IMR-90 (cell line): ENCODE measurements around the gene AKAP4. TPM values are rescaled to one million over a fixed set of nuclear protein-coding genes. Genes with fewer than 3 reads are reported as not detected.
A peak's percentile ranks its signal among the peaks of the same experiment; 100 is the strongest.

ENCODE experiments used
- ATAC-seq: fragments of 200-7000 bp; cut with Tn5 transposase; 2 replicates; pipeline ENCODE4 v1.9.1; 2020; ENCODE audit warnings: low read depth, mild to moderate bottlenecking, moderate library complexity
- BruUV-seq: library from RNA; stranded (reverse); fragments of 400-500 nt; replicated peaks from 2 replicates; lab custom pipeline; 2021; lab: Mats Ljungman, UMichigan
- CTCF ChIA-PET: fragments of 300-600 bp; formaldehyde crosslinking; extraction: SDS; loops from one replicate; lab custom pipeline; 2021; ENCODE audit warnings: antibody characterized with exemption; lab: Yijun Ruan, JAX
- POLR2A ChIA-PET: fragments of 300-600 bp; sonication (Branson Sonifier 250); formaldehyde crosslinking; loops from one replicate; lab custom pipeline; 2022; ENCODE audit warnings: antibody characterized with exemption; ENCODE audit not compliant: unreplicated experiment; lab: Charles Lee
- DNase-seq: peaks from one replicate; pipeline ENCODE4 v3.0.0; 2013
- H2AFZ ChIP-seq: replicated peaks from 2 replicates; pipeline ENCODE3; 2013; ENCODE audit warnings: low read length, mild to moderate bottlenecking; ENCODE audit not compliant: poor library complexity
- H2AK5ac ChIP-seq: 2 replicates; pipeline ENCODE4 v1.6.1; 2013; ENCODE audit warnings: low read depth, low read length, inconsistent platforms
- H2AK9ac ChIP-seq: replicated peaks from 2 replicates; pipeline ENCODE3; 2013; ENCODE audit warnings: mild to moderate bottlenecking, low read depth, low read length, moderate library complexity; ENCODE audit not compliant: poor library complexity
- H2BK120ac ChIP-seq: 2 replicates; pipeline ENCODE4 v1.6.1; 2013; ENCODE audit warnings: low read depth, low read length, inconsistent platforms
- H2BK15ac ChIP-seq: 3 replicates; pipeline ENCODE4 v1.6.1; 2013; ENCODE audit warnings: low read depth, low read length, inconsistent platforms
- H2BK20ac ChIP-seq: 2 replicates; pipeline ENCODE4 v1.6.1; 2013; ENCODE audit warnings: low read depth, mild to moderate bottlenecking, inconsistent platforms, low read length, moderate library complexity
- H2BK5ac ChIP-seq: 2 replicates; pipeline ENCODE4 v1.6.1; 2013; ENCODE audit warnings: mild to moderate bottlenecking, low read depth, low read length, inconsistent platforms; ENCODE audit not compliant: poor library complexity, severe bottlenecking
- H3K14ac ChIP-seq: replicated peaks from 2 replicates; pipeline ENCODE4 v1.6.1; 2013; ENCODE audit warnings: low read depth, low read length, inconsistent platforms
- H3K18ac ChIP-seq: 2 replicates; pipeline ENCODE4 v1.6.1; 2013; ENCODE audit warnings: low read depth, low read length, control low read depth
- H3K23ac ChIP-seq: 2 replicates; pipeline ENCODE4 v1.6.1; 2013; ENCODE audit warnings: low read depth, low read length, inconsistent platforms
- H3K27ac ChIP-seq: 2 replicates; pipeline ENCODE4 v1.5.1; 2013; ENCODE audit warnings: mild to moderate bottlenecking, control low read depth, low read length; ENCODE audit not compliant: insufficient read depth
- H3K27me3 ChIP-seq: 2 replicates; pipeline ENCODE4 v1.6.1; 2013; ENCODE audit warnings: low read length; ENCODE audit not compliant: control insufficient read depth, insufficient read depth
- H3K36me3 ChIP-seq: 2 replicates; pipeline ENCODE4 v1.6.1; 2013; ENCODE audit warnings: low read length, mixed read lengths; ENCODE audit not compliant: control insufficient read depth, insufficient read depth
- H3K4ac ChIP-seq: 2 replicates; pipeline ENCODE4 v1.6.1; 2013; ENCODE audit warnings: low read depth, low read length, inconsistent platforms
- H3K4me1 ChIP-seq: 2 replicates; pipeline ENCODE4 v1.6.1; 2013; ENCODE audit warnings: low read length, mixed read lengths; ENCODE audit not compliant: control insufficient read depth, insufficient read depth
- H3K4me2 ChIP-seq: 2 replicates; pipeline ENCODE4 v1.6.1; 2013; ENCODE audit warnings: low read depth, mild to moderate bottlenecking, control low read depth, low read length, moderate library complexity
- H3K4me3 ChIP-seq: 2 replicates; pipeline ENCODE4 v1.5.1; 2013; ENCODE audit warnings: low read depth, mild to moderate bottlenecking, control low read depth, low read length, moderate library complexity; ENCODE audit not compliant: insufficient read depth
- H3K56ac ChIP-seq: 2 replicates; pipeline ENCODE4 v1.6.1; 2013; ENCODE audit warnings: low read length, inconsistent platforms; ENCODE audit not compliant: insufficient read depth; ENCODE audit errors: extremely low read depth
- H3K79me1 ChIP-seq, 2 experiments: 2 replicates each; pipeline ENCODE4 v1.6.1; 2013; ENCODE audit warnings: low read length in 2 of 2, inconsistent platforms in 1 of 2, low read depth in 1 of 2
- H3K9ac ChIP-seq: 2 replicates; pipeline ENCODE4 v1.6.1; 2013; ENCODE audit warnings: low read depth, low read length, control low read depth
- H3K9me1 ChIP-seq: 2 replicates; pipeline ENCODE4 v1.6.1; 2013; ENCODE audit warnings: low read length, inconsistent platforms; ENCODE audit not compliant: insufficient read depth
- H3K9me3 ChIP-seq: 2 replicates; pipeline ENCODE4 v1.6.1; 2013; ENCODE audit warnings: low read length; ENCODE audit not compliant: control insufficient read depth, insufficient read depth
- H4K20me1 ChIP-seq: 2 replicates; pipeline ENCODE4 v1.6.1; 2013; ENCODE audit warnings: low read length, inconsistent platforms; ENCODE audit not compliant: insufficient read depth
- H4K5ac ChIP-seq: 2 replicates; pipeline ENCODE4 v1.6.1; 2013; ENCODE audit warnings: mild to moderate bottlenecking, low read depth, low read length, control low read depth
- H4K8ac ChIP-seq, 2 experiments: 2 replicates each; pipeline ENCODE4 v1.6.1; 2013; ENCODE audit warnings: low read depth in 2 of 2, low read length in 2 of 2, control low read depth in 1 of 2, inconsistent platforms in 1 of 2
- H4K91ac ChIP-seq: 2 replicates; pipeline ENCODE4 v1.6.1; 2013; ENCODE audit warnings: low read depth, low read length, inconsistent platforms; ENCODE audit not compliant: insufficient read depth
- CHD1 ChIP-seq: IDR thresholded peaks from 2 replicates; pipeline ENCODE4 v1.6.1; 2012; ENCODE audit warnings: low read depth, low read length, improper control_type of control experiment
- ELK1 ChIP-seq: fragments of 150-350 bp; IDR thresholded peaks from 2 replicates; pipeline ENCODE4 v1.6.1; 2016; ENCODE audit warnings: low read depth, mild to moderate bottlenecking, low read length, moderate library complexity, borderline replicate concordance
- FOS ChIP-seq: fragments of 150-350 bp; IDR thresholded peaks from 2 replicates; pipeline ENCODE4 v1.6.1; 2016; ENCODE audit warnings: low read depth, low read length
- MAFK ChIP-seq: IDR thresholded peaks from 2 replicates; pipeline ENCODE4 v1.6.1; 2012; ENCODE audit warnings: low read depth, low read length, improper control_type of control experiment
- MXI1 ChIP-seq: IDR thresholded peaks from 2 replicates; pipeline ENCODE4 v1.6.1; 2012; ENCODE audit warnings: low read depth, mild to moderate bottlenecking, low read length, moderate library complexity, borderline replicate concordance
- RAD21 ChIP-seq: IDR thresholded peaks from 2 replicates; pipeline ENCODE4 v1.6.1; 2012; ENCODE audit warnings: low read length, improper control_type of control experiment
- WGBS, 2 experiments: methylation state at CpG; one replicate each; pipeline versions ENCODE4 v1.1.5 to v1.1.7; 2013; ENCODE audit warnings: missing lambda C conversion rate in 2 of 2; ENCODE audit not compliant: insufficient read length in 1 of 2; ENCODE audit errors: extremely low coverage in 2 of 2; 5-methylcytosine and 5-hydroxymethylcytosine counted together
- dilution Hi-C: fragments of 300-500 bp; cut with HindIII; formaldehyde crosslinking; loops from one replicate; pipeline ENCODE4 v1.14.3; 2018; ENCODE audit warnings: low sequenced_read_pairs; ENCODE audit not compliant: unreplicated experiment
- in situ Hi-C: fragments of 300-500 bp; cut with MboI; formaldehyde crosslinking; loops from 3 replicates; pipeline ENCODE4 v1.14.3; 2019; ENCODE audit warnings: low sequenced_read_pairs, inconsistent platforms, mixed read lengths
- intact Hi-C: fragments of 100-400 bp; cut with micrococcal nuclease; formaldehyde crosslinking; loops from 2 replicates; pipeline ENCODE4 v1.10.0; 2022
- polyA plus RNA-seq, 3 experiments: library from polyadenylated mRNA; depleted of rRNA; stranded (reverse); fragments of >200 nt; gene quantifications; 2 replicates each; pipeline ENCODE4 v1.2.3, GENCODE V29; 2012; ENCODE audit warnings: low replicate concordance in 1 of 3
- total RNA-seq: library from RNA; depleted of rRNA; stranded (reverse); fragments of >200 nt; gene quantifications from 2 replicates; pipeline ENCODE4 v1.2.3, GENCODE V29; 2012

The AKAP4 gene
- total and polyA plus RNA-seq, 2 of the 4 experiments (the other 2 are of a cell fraction), result not detected

- dilution Hi-C loops, result no loop called here
- no peak for DNase-seq
- Histone ChIP-seq H2BK20ac (no peak overlapping the region), H3K4me2 (no peak overlapping the region), H4K8ac (no peak overlapping the region), H3K9ac (no peak overlapping the region), H3K9me1 (no peaks in the 10 kb centered on the region), H3K23ac (no peak overlapping the region), H3K14ac (no peak overlapping the region), H2BK5ac (no peak overlapping the region), H2BK120ac (no peak overlapping the region), H3K4me1 (no peaks in the 10 kb centered on the region), H4K5ac (no peak overlapping the region), H2AK5ac (no peak overlapping the region), H4K20me1 (no peaks in the 10 kb centered on the region), H2BK15ac (no peak overlapping the region), H3K4me3 (no peak overlapping the region), H3K79me1 (no peaks in the 10 kb centered on the region), H3K27ac (no peak overlapping the region), H3K56ac (no peak overlapping the region), H2AFZ (no peak overlapping the region), H3K27me3 (no peaks in the 10 kb centered on the region), H2AK9ac (no peak overlapping the region), H3K18ac (no peak overlapping the region), H3K4ac (no peak overlapping the region), H3K36me3 (no peaks in the 10 kb centered on the region), H3K9me3 (no peaks in the 10 kb centered on the region), H4K91ac (no peak overlapping the region)
- no peak for ATAC-seq
- POLR2A ChIA-PET, result no interaction called here
- intact Hi-C loops, result no loop called here
- WGBS, 2 experiments, result no CpG with 5 or more reads among the region's 1 CpG
- in situ Hi-C loops, result no loop called here
- CTCF ChIA-PET, result no interaction called here
- TF ChIP-seq MXI1, result no peak
- TF ChIP-seq FOS, result no peak
- TF ChIP-seq RAD21, result no peak
- peak; percentile 86 for TF ChIP-seq MAFK
- no peak for TF ChIP-seq ELK1
- no peak for TF ChIP-seq CHD1
- BruUV-seq, result no TSS peak
Observed at GRCh38 chrX:50158593-50158992, 42.2 kb downstream of the AKAP4 start.
